Cerebellar nuclear complex (tissue), 1 donor: ENCODE measurements around the gene MLH3.

Experiments used
- DNase-seq, 2 experiments: peaks; one replicate each; lab custom pipeline; 2025; lab: John Stamatoyannopoulos, UW

Gene MLH3

DNA sequence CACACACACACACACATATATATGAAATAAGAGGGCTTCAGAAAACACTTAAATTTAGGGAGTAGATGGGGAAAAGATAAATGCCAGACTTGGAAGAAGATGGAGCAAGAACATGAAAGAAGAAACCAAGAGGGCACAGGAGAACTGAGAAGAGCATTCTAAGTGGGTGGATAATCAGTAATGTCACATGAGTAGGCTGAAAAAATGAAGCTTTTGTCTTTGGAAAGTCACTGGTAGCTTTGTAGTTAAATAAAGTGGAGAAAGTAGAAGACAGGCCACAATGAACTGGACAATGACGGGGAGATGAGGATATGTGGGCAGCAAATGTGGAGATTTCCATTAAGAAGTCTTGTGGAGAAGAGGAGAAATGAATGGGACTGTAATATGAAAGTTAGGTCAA, 15.9 kb upstream of the MLH3 start:
- no peak for DNase-seq

DNA sequence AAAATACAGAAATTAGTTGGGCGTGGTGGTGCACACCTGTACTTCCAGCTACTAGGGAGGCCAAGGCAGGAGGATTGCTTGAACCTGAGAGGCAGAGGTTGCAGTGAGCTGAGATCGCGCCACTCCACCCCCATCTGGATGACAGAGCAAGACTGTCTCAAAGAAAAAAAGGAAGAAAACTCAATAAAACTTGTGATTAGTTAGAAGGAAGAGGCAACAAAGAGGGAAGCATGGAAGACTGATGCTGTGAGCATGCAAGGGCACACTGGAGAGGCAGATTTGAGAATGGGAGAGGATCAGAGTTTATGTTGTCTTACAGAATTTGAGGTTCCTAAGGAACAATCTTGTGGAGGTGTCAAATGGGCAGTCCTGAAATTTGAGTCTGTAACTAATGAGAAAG, 15.4 kb upstream of the MLH3 start:
- DNase-seq = no peak

DNA sequence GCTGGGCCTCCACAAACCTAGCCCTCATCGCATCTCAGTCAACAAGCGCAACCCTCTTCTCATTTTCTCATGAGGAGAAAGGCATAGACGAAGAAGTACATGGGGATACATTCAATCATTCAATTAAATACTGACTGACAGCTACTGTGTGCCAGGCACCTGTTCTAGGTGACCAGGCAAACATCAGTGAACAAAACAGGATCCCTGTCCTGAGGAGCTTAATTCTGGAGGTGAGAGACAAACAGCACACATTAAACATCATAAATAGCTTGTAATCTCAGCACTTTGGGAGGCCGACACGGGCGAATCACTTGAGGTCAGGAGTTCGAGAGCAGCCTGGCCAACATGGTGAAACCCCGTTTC, 12.9 kb upstream of the MLH3 start:
- no peak for DNase-seq

- peak; percentile 66 to 82 for DNase-seq
Observed at GRCh38 chr14:75063491-75064204, 12.4 kb upstream of the MLH3 start, which contains the start of gene ACYP1. Gene ACYP1, minus strand, starts transcription at chr14:75064024. Its CDS starts 471 bp downstream, at chr14:75063553.

GRCh38 chr14:75063013-75063412, 11.7 kb upstream of the MLH3 start:
- no peak for DNase-seq

DNA sequence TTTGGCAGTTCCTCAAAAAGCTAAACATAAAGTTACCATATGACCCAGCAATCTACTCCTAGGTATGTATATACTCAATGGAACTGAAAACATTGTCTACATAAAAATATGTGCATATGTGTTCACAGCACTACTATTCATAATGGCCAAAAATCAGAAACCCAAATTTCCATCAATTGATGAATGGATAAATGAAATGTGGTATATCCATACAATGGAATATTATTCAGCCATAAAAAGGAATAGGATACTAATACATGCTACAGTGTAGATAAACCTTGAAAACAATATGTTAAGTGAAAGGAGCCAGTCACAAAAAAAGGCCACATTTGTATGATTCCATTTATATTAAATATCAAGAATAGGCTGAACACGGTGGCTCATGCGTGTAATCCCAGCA, 9.2 kb upstream of the MLH3 start:
- DNase-seq = no peak

- DNase-seq = no peak
Observed at GRCh38 chr14:75059642-75060041, 8.4 kb upstream of the MLH3 start.

GRCh38 chr14:75054421-75054820, 3.2 kb upstream of the MLH3 start:
- no peak for DNase-seq

DNA sequence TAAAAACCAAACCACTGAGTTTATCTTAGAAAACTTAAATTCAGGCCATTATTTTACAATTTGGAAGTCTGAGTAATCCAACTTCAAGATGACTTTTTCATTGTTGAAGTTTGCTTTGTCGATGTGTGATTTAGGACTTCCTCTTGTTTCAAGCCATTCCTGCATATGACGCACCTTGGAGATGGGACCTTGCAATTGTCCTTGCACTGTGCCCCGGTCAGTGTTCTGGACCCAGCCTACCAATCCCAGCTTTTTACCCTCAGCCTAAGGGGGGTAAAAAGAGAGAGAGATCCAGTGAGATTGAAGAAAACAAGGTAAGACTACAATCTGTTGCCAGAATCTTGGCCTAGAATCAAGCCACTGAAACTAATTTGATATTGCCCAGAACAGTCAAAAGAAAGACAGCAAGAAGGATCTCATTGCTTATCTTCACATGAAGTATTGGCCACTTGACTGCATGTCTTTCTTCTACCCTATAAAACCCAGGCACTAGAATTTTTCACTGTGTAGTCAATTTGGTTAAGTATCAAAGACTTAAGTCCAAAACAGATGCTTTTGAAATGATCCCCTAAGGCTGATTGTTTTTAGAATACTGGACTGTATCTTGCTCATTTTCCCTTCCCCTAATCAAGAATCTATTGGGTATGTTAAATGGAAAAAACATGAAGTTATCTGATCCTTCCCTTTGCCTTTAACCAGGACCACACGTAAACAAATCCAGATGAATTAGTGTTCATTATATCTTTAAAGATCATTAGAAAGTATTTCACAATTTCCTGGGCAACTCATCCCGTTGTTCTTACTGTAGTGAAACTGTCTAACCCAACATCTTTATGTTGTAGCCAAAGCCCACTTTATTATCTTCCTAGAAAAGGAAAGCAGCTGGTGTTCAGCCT, 2.4 kb upstream of the MLH3 start:
- DNase-seq = no peak

DNA sequence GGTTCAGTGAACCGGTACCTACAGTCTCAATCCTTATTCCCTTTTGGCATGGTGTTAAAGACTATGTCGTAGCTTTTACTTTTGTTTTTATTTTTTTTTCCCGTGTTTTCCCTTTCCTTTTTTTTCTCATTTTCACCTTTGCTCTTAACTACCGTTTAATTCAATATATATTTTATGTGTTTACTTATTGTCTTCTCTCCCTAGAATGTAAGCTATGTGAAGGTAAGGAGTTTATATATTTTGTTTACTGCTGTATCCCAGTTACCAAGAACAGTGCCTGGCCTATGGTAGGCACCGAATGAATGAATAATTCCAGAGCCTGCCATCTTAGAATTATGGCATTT, 261 bp upstream of the MLH3 start:
- DNase-seq = no peak

GRCh38 chr14:75049731-75050201, 1.5 kb downstream of the MLH3 start:
- no peak for DNase-seq

DNA sequence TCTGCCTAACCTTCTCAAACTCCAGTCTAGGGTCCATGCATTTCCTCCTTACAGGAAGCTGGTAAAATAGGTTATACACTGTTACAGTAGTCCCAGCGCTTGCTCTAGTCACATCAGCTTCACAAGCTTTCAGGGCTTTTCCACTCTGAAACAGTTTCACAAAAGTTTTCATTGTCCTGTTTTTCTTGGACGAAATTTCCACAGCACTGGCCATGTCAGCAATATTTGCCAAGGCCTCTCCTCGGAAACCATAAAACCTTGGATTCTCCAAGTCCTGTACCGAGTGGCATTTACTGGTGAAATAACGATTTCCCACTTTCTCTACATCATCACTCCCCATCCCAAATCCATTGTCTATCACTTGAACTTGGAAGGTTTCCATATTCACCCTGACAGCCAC, 2.1 kb downstream of the MLH3 start:
- DNase-seq = no peak

- no peak for DNase-seq
Observed at GRCh38 chr14:75048101-75048500, 3.2 kb downstream of the MLH3 start.

GRCh38 chr14:75047506-75047905, 3.8 kb downstream of the MLH3 start:
- DNase-seq = no peak

GRCh38 chr14:75046899-75047298, 4.4 kb downstream of the MLH3 start:
- DNase-seq = no peak

DNA sequence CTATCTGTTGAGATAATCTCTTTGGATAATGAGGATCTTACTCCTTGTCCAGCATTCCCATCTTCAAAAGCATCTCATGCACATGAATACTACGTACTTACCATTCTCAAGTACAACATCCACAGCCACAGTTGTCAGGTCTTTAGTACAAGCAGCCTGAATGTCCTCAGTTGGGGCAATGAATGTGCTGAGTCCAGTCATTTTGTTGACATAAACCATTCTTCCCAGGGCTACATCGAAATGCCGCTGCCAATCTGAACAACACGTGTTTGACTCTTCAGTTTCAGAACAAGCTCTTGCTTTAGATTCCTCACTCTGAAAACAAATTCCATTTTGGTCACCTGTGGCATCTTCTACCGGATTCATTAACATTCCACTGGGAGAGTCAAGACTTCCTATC, 5.0 kb downstream of the MLH3 start:
- no peak for DNase-seq

GRCh38 chr14:75044752-75045151, 6.5 kb downstream of the MLH3 start:
- DNase-seq = no peak

DNA sequence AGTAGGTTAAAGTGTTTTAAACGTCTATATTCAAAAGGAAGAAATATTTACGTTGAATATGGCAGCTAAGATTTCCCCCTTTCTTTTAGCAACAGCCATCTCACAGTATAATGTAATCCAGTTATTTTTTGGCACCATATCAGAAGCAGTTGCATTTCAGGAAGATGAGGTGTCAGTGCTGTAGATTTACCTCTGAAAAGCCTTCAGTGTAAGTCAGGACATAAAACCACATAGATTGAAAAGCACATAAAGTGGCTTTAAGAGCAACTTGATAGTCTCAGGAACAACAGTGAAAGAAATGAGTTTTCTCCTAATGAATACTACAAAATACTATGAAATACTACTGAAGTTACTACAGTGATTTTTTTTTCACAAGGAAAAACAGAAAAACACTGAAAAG, 6.9 kb downstream of the MLH3 start:
- DNase-seq = no peak

DNA sequence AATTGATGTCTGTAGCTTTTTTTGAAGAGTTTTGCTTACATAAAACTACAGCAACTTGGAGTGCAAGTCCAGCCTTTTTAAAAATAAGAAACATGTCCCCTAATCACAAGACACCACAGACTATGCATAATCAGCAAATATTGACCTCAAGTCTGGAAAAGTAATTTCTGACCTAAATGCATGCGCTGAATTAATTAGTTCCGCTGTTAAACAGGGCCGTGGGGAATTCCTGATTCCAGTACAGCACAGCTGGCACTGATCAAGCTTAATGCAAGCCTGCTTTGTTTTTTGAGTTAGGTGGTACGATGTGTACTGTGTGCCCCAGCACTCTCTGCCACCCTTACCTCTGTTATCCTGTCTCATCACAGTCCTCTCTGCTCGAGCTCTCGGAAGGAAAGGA, 9.2 kb downstream of the MLH3 start:
- no peak for DNase-seq

GRCh38 chr14:75041613-75042012, 9.7 kb downstream of the MLH3 start:
- no peak for DNase-seq

GRCh38 chr14:75040959-75041358, 10.3 kb downstream of the MLH3 start:
- no peak for DNase-seq

- no peak for DNase-seq
Observed at GRCh38 chr14:75040507-75040906, 10.8 kb downstream of the MLH3 start.

GRCh38 chr14:75032939-75033338, 18.3 kb downstream of the MLH3 start:
- DNase-seq = no peak
